ENCODE measurements around the gene IFITM2. TPM values are rescaled to one million over a fixed set of nuclear protein-coding genes. Genes with fewer than 3 reads are reported as not detected.
"Not testable (repeated sequence)": the region's sequence is repeated elsewhere in the genome, so short reads cannot be mapped to it uniquely, and the experiment has no call there.

The IFITM2 gene
- total RNA-seq, 1 donor from 2014 or later = 689 TPM

DNA sequence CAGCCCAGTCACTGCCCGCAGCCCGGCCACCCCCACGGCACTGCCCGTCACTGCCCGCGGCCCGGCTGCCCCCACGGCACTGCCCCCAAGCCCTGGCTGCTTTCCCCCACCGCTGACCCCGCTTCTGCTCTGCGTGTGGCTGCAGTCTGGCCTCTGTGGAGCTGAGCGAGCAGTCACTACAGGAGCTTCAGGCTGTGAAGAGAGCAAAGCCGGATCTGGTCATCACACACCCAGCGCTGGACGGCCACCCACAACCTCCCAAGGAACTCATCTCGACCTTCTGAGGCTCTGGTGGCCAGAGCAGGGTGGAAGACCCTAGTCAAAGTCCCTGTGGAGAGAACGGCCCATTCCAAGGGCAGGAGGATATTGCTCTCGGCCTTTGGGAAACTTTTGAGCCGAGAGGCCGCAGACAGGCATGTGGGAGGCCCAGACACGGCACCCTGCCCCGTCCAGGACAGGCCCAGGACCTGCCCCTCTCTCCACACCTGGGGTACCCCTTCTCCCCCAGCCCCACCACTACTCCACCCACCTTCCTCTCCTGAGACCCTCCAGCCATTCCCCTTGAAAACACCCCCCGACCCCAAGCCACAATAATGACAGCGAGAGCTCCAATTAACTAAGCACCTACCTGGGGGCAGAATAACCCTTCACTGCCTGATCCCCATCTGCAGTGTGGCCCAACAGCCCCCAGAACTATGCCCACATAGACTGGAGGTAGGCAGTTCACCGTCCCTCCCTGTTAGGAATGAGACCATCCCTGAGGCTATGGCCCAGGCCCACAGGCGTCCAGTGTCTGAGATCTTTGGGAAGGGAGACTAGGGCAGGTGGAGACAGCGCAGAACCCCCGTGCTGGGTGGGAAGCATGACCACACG is 22.4 kb upstream of the IFITM2 start:
- no peak overlapping the region for H3K4me3 Mint-ChIP-seq (ENCODE audit: low read depth)
- H3K4me1 Mint-ChIP-seq (ENCODE audit: low read depth) = peaks cover 35% of the 10 kb centered on the region
- H3K27me3 Mint-ChIP-seq (ENCODE audit: low read depth) = peaks cover 45% of the 10 kb centered on the region
- no peak overlapping the region for H3K27ac Mint-ChIP-seq
- H3K36me3 Mint-ChIP-seq (ENCODE audit: low read depth) = peaks cover 8% of the 10 kb centered on the region
- no peak for DNase-seq (ENCODE audit: low spot score)
- H3K9me3 Mint-ChIP-seq = no peaks in the 10 kb centered on the region
- intact Hi-C loops (cut with micrococcal nuclease) = no loop called here

DNA sequence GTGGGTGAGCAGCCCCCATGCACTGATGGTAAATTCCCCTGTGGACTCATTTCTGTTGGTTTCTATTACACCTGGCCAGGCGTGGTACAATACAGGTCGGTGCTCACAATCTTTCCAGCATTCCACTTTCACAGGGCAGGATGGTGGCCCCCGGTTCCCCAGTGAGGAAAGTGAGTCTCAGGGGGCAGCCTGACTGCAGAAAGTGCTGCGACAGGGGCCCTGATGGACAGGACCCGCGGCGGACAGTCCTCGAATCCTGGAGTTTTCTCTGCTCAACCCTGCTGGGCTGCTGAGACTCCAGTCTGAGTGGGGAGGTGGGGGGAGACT is 21.8 kb upstream of the IFITM2 start:
- H3K9me3 Mint-ChIP-seq = no peaks in the 10 kb centered on the region
- peaks cover 8% of the 10 kb centered on the region for H3K36me3 Mint-ChIP-seq (ENCODE audit: low read depth)
- H3K4me3 Mint-ChIP-seq (ENCODE audit: low read depth) = no peak overlapping the region
- peaks cover 33% of the 10 kb centered on the region for H3K4me1 Mint-ChIP-seq (ENCODE audit: low read depth)
- H3K27ac Mint-ChIP-seq = no peak overlapping the region
- no peak for DNase-seq (ENCODE audit: low spot score)
- intact Hi-C loops (cut with micrococcal nuclease) = no loop called here
- H3K27me3 Mint-ChIP-seq (ENCODE audit: low read depth) = peaks cover 43% of the 10 kb centered on the region

DNA sequence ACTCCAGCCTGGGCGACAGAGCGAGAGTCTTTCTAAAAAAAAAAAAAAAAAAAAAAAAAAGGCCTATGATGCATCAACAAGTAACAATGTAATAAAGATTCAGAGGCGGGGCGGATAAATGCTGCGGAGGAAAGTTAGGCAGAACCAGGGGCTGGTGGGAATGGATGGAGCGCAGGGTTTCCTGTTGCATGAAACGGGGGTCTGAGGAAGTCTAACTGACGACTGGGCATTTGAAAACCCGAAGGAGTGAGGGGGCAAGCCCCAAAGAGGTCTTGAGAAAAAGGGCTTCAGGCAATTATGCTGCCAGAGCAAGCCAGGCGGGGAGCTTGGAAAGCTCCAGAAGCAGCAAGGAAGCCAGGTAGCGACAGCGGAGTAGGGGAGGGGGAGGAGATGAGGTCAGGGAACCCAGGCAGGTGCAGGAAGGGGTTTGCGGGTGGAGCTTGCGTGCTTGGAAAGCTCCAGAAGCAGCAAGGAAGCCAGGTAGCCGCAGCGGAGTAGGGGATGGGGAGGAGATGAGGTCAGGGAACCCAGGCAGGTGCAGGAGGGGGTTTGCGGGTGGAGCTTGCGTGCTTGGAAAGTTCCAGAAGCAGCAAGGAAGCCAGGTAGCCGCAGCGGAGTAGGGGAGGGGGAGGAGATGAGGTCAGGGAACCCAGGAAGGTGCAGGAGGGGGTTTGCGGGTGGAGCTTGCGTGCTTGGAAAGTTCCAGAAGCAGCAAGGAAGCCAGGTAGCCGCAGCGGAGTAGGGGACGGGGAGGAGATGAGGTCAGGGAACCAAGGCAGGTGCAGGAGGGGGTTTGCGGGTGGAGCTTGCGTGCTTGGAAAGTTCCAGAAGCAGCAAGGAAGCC is 20.4 kb upstream of the IFITM2 start:
- Mint-ChIP-seq H3K27ac (peak overlapping the region; percentile 93), H3K27me3 (ENCODE audit: low read depth) (peaks cover 30% of the 10 kb centered on the region), H3K4me3 (ENCODE audit: low read depth) (peak overlapping the region; percentile 93), H3K36me3 (ENCODE audit: low read depth) (peaks cover 13% of the 10 kb centered on the region), H3K4me1 (ENCODE audit: low read depth) (peaks cover 28% of the 10 kb centered on the region)
- H3K9me3 Mint-ChIP-seq; intact Hi-C loops (cut with micrococcal nuclease): not testable (repeated sequence)
- DNase-seq (ENCODE audit: low spot score) = peak; percentile 47

- peak overlapping the region; percentile 93 for H3K4me3 Mint-ChIP-seq (ENCODE audit: low read depth)
- H3K27me3 Mint-ChIP-seq (ENCODE audit: low read depth) = peaks cover 23% of the 10 kb centered on the region
- peaks cover 24% of the 10 kb centered on the region for H3K4me1 Mint-ChIP-seq (ENCODE audit: low read depth)
- H3K9me3 Mint-ChIP-seq = no peaks in the 10 kb centered on the region
- H3K27ac Mint-ChIP-seq = peak overlapping the region; percentile 93
- H3K36me3 Mint-ChIP-seq (ENCODE audit: low read depth) = peaks cover 9% of the 10 kb centered on the region
- peak; percentile 48 for DNase-seq (ENCODE audit: low spot score)
- intact Hi-C loops (cut with micrococcal nuclease) = no loop called here
Measured at GRCh38 chr11:287821-288477, 19.7 kb upstream of the IFITM2 start.

DNA sequence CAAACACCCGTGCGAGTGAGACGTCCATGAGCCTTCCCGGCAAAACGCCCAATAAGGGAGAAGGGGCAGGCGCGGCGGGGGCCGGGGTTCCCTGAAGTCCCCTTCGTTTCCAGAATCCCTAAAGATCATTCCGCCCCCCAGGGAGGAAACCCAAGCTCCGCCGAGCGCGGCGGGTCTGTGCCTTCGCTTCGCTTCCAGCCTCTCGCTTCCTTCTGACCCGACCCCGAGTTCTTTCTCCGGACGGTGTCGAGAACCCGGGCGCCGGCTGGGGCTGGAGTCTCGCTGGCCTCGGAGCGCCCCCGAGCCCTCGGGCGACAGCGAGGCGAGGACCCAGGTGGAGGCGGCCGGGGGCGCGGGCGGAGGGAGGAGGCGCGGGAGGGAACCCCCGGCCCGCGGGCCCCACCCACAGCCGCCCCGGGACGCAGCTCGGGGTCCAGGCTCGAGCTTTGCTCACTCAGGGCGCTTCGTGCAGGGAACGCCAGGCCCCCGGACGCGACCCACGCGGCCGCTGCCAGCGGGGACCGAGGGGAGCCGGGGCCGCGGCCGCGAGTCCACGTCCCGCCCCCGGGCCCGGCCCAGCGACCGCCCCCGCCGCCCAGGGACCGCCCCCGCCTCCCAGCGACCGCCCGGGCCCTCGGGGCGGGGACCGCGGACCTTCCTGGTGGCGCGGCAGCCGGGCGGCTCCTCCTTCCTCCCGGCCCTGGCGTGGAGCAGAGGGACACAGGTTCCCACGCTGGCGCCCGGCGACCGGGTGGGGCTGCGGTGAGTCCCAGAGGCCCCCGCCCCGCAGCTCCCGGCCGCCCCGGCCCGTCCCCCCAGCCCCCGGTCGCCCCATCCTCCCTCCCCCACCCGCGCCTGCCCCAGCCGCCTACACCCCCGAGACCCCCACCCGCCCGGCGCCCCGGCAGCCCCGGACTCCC is 18.9 kb upstream of the IFITM2 start, which contains the start of gene PGGHG:
Gene PGGHG (plus strand): TSS at position 649 of the 920 bp plus-strand sequence. CDS start 691 bp downstream, outside the sequence.
- Mint-ChIP-seq H3K9me3 (no peaks in the 10 kb centered on the region), H3K36me3 (ENCODE audit: low read depth) (peaks cover 8% of the 10 kb centered on the region), H3K27ac (peak within 1 kb of the TSS; percentile 93), H3K4me3 (ENCODE audit: low read depth) (peak within 1 kb of the TSS; percentile 93), H3K4me1 (ENCODE audit: low read depth) (peaks cover 19% of the 10 kb centered on the region), H3K27me3 (ENCODE audit: low read depth) (peaks cover 17% of the 10 kb centered on the region)
- peak; percentile 55 for DNase-seq (ENCODE audit: low spot score)
- intact Hi-C loops (cut with micrococcal nuclease) = no loop called here

DNA sequence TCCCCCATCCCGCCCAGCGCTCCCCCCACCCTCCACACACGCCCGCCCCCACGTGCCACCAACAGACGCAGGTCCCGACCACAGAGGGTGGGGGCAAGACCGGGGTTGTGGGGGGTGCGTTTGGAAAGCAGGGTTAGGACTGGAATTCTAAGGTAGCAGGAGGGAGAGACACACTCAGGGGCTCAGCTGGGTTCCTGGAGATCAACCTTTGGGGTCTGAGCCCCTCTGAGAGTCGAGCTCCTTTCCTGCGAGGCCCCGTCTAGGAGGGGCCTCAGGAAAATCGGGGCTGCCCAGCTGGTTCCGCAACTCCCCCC is 18.3 kb upstream of the IFITM2 start:
- peaks cover 8% of the 10 kb centered on the region for H3K36me3 Mint-ChIP-seq (ENCODE audit: low read depth)
- H3K27me3 Mint-ChIP-seq (ENCODE audit: low read depth) = peaks cover 16% of the 10 kb centered on the region
- peak overlapping the region; percentile 66 for H3K4me3 Mint-ChIP-seq (ENCODE audit: low read depth)
- H3K9me3 Mint-ChIP-seq = no peaks in the 10 kb centered on the region
- DNase-seq (ENCODE audit: low spot score) = no peak
- H3K4me1 Mint-ChIP-seq (ENCODE audit: low read depth) = peaks cover 18% of the 10 kb centered on the region
- intact Hi-C loops (cut with micrococcal nuclease) = no loop called here
- no peak overlapping the region for H3K27ac Mint-ChIP-seq

DNA sequence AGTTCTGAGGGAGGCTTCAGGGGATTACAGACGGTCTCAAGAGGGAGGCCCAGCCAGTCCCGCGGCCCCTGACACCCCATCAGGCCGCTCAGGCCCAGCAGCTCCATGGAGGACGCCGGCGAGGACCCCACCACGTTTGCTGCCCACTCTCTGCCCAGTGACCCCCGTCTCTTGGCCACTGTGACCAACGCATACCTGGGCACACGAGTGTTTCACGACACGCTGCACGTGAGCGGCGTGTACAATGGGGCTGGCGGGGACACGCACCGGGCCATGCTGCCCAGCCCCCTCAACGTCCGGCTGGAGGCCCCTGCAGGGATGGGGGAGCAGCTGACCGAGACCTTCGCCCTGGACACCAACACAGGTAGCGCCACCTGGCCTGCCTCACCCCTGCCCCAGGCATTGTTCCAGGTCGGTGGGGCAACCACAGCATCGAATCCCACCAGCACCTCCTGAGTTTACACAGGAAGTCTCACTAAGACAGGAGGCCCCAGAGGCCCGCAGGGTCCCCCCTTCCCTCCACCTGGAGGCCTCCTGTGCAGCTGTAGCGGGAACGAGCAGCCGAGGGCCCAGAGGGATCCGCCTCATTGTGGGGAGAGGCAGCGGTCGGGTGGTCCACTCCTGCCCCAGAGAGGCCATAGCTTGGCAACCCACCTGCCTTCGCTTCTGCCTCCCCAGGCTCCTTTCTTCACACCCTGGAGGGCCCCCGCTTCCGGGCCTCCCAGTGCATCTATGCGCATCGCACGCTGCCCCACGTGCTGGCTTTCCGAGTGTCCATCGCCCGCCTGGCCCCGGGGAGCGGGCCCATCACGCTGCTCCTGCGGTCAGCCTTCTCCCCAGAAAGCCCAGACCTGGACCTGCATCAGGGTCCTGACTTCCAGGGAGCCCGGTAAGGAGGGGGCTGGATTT is 17.6 kb upstream of the IFITM2 start:
- no peak overlapping the region for H3K27ac Mint-ChIP-seq
- intact Hi-C loops (cut with micrococcal nuclease) = no loop called here

GRCh38 chr11:290621-291231 is 16.9 kb upstream of the IFITM2 start:
- Mint-ChIP-seq H3K4me1 (ENCODE audit: low read depth) (peaks cover 17% of the 10 kb centered on the region), H3K27me3 (ENCODE audit: low read depth) (peaks cover 15% of the 10 kb centered on the region), H3K4me3 (ENCODE audit: low read depth) (peak overlapping the region; percentile 26), H3K36me3 (ENCODE audit: low read depth) (peaks cover 8% of the 10 kb centered on the region), H3K9me3 (no peaks in the 10 kb centered on the region), H3K27ac (no peak overlapping the region)
- intact Hi-C loops (cut with micrococcal nuclease) = no loop called here
- no peak for DNase-seq (ENCODE audit: low spot score)

More for the DNA sequence above, 17.6 kb upstream of the IFITM2 start:
- Mint-ChIP-seq H3K4me3 (ENCODE audit: low read depth) (peak overlapping the region; percentile 66), H3K27me3 (ENCODE audit: low read depth) (peaks cover 16% of the 10 kb centered on the region), H3K4me1 (ENCODE audit: low read depth) (peaks cover 18% of the 10 kb centered on the region), H3K36me3 (ENCODE audit: low read depth) (peaks cover 8% of the 10 kb centered on the region), H3K9me3 (no peaks in the 10 kb centered on the region)
- DNase-seq (ENCODE audit: low spot score) = no peak

GRCh38 chr11:291281-292210 is 16.1 kb upstream of the IFITM2 start:
- Mint-ChIP-seq H3K27ac (no peak overlapping the region), H3K9me3 (no peaks in the 10 kb centered on the region), H3K27me3 (ENCODE audit: low read depth) (peaks cover 13% of the 10 kb centered on the region), H3K4me3 (ENCODE audit: low read depth) (peak overlapping the region; percentile 26), H3K4me1 (ENCODE audit: low read depth) (peaks cover 15% of the 10 kb centered on the region), H3K36me3 (ENCODE audit: low read depth) (peaks cover 8% of the 10 kb centered on the region)
- DNase-seq (ENCODE audit: low spot score) = no peak
- intact Hi-C loops (cut with micrococcal nuclease) = no loop called here

All from activated T-helper 2 cell treated with anti-CD3 and anti-CD28 coated beads, Interferon-gamma antibody, Interleukin-2, Interleukin-4, amounts not matched to agents 10 μg/mL and 5 μg/mL and 100 μg/mL, durations not matched to agents 14 hours and 24 hours and 36 hours (primary cell).